Duodenal mucosa (tissue), 2 donors: ENCODE measurements around the gene ISOC2.

Experiments used
- H3K27ac ChIP-seq: one replicate; pipeline ENCODE4 v1.7.0; 2013; ENCODE audit warnings: low read depth, low read length
- H3K27me3 ChIP-seq, 2 donors: one replicate each; pipeline ENCODE4 v1.7.0; 2013; ENCODE audit warnings: low read length in 2 of 2, control low read depth in 1 of 2; ENCODE audit not compliant: insufficient read depth in 2 of 2, control insufficient read depth in 1 of 2
- H3K36me3 ChIP-seq, 2 donors: one replicate each; pipeline ENCODE4 v1.7.0; 2013; ENCODE audit warnings: low read length in 2 of 2, control low read depth in 1 of 2; ENCODE audit not compliant: insufficient read depth in 2 of 2, control insufficient read depth in 1 of 2
- H3K4me1 ChIP-seq, 2 donors: one replicate each; pipeline ENCODE4 v1.7.0; 2013; ENCODE audit warnings: low read length in 2 of 2, control low read depth in 1 of 2; ENCODE audit not compliant: insufficient read depth in 2 of 2, control insufficient read depth in 1 of 2
- H3K4me3 ChIP-seq, 2 donors: one replicate each; pipeline ENCODE4 v1.7.0; 2013; ENCODE audit warnings: low read length in 2 of 2, low read depth in 1 of 2
- H3K9ac ChIP-seq, 2 donors: one replicate each; pipeline ENCODE4 v1.7.0; 2013; ENCODE audit warnings: low read length in 2 of 2, low read depth in 1 of 2
- H3K9me3 ChIP-seq, 2 donors: one replicate each; pipeline ENCODE4 v1.7.0; 2013; ENCODE audit warnings: low read length in 2 of 2, control low read depth in 1 of 2; ENCODE audit not compliant: control insufficient read depth in 1 of 2

Gene ISOC2

GRCh38 chr19:55483706-55484592, 22.5 kb upstream of the ISOC2 start:
- peak overlapping the region in 1 of 2 donors; percentile 43 for H3K9ac ChIP-seq
- H3K4me3 ChIP-seq, result peak overlapping the region; percentile 40 to 69
- H3K27ac ChIP-seq, result no peak overlapping the region
- H3K4me1 ChIP-seq, result peaks cover 5 to 13% of the 10 kb centered on the region in 2 donors
- H3K36me3 ChIP-seq, result peaks cover 0 to 7% of the 10 kb centered on the region in 2 donors
- H3K9me3 ChIP-seq, result no peaks in the 10 kb centered on the region
- peaks cover 6 to 16% of the 10 kb centered on the region in 2 donors for H3K27me3 ChIP-seq

GRCh38 chr19:55482967-55483705, 21.7 kb upstream of the ISOC2 start:
- peaks cover 6 to 16% of the 10 kb centered on the region in 2 donors for H3K27me3 ChIP-seq
- peaks cover 0 to 7% of the 10 kb centered on the region in 2 donors for H3K36me3 ChIP-seq
- H3K9ac ChIP-seq, result no peak overlapping the region
- peaks cover 5 to 13% of the 10 kb centered on the region in 2 donors for H3K4me1 ChIP-seq
- no peaks in the 10 kb centered on the region for H3K9me3 ChIP-seq
- no peak overlapping the region for H3K27ac ChIP-seq
- H3K4me3 ChIP-seq, result no peak overlapping the region

- Histone ChIP-seq H3K36me3 (peaks cover 0 to 7% of the 10 kb centered on the region in 2 donors), H3K9me3 (no peaks in the 10 kb centered on the region), H3K9ac (no peak overlapping the region), H3K4me3 (no peak overlapping the region), H3K27me3 (peaks cover under 1 to 15% of the 10 kb centered on the region in 2 donors), H3K4me1 (peaks cover 5 to 20% of the 10 kb centered on the region in 2 donors), H3K27ac (no peak overlapping the region)
Measured at GRCh38 chr19:55482156-55482961, 20.9 kb upstream of the ISOC2 start.

GRCh38 chr19:55481794-55482155, 20.3 kb upstream of the ISOC2 start:
- H3K4me1 ChIP-seq, result peaks cover 5 to 20% of the 10 kb centered on the region in 2 donors
- no peak overlapping the region for H3K9ac ChIP-seq
- H3K9me3 ChIP-seq, result no peaks in the 10 kb centered on the region
- H3K36me3 ChIP-seq, result peaks cover 0 to 7% of the 10 kb centered on the region in 2 donors
- H3K27ac ChIP-seq, result no peak overlapping the region
- H3K4me3 ChIP-seq, result no peak overlapping the region
- peaks cover 0 to 9% of the 10 kb centered on the region in 2 donors for H3K27me3 ChIP-seq

GRCh38 chr19:55481148-55481793, 19.8 kb upstream of the ISOC2 start:
- Histone ChIP-seq H3K9ac (no peak overlapping the region), H3K9me3 (no peaks in the 10 kb centered on the region), H3K27me3 (peaks cover 0 to 7% of the 10 kb centered on the region in 2 donors), H3K4me1 (peaks cover 5 to 20% of the 10 kb centered on the region in 2 donors), H3K27ac (no peak overlapping the region), H3K4me3 (no peak overlapping the region), H3K36me3 (peaks cover 0 to 7% of the 10 kb centered on the region in 2 donors)

GRCh38 chr19:55479451-55480230, 18.2 kb upstream of the ISOC2 start:
- no peak overlapping the region for H3K4me3 ChIP-seq
- H3K9ac ChIP-seq, result no peak overlapping the region
- H3K9me3 ChIP-seq, result no peaks in the 10 kb centered on the region
- H3K4me1 ChIP-seq, result peaks cover 12 to 20% of the 10 kb centered on the region in 2 donors
- no peak overlapping the region for H3K27ac ChIP-seq
- peaks cover 0 to 2% of the 10 kb centered on the region in 2 donors for H3K27me3 ChIP-seq
- peaks cover 0 to 7% of the 10 kb centered on the region in 2 donors for H3K36me3 ChIP-seq

GRCh38 chr19:55479045-55479444, 17.6 kb upstream of the ISOC2 start:
- Histone ChIP-seq H3K9me3 (no peaks in the 10 kb centered on the region), H3K4me1 (peaks cover 6 to 14% of the 10 kb centered on the region in 2 donors), H3K27ac (no peak overlapping the region), H3K4me3 (no peak overlapping the region), H3K27me3 (no peaks in the 10 kb centered on the region), H3K36me3 (peaks cover 0 to 7% of the 10 kb centered on the region in 2 donors), H3K9ac (no peak overlapping the region)

GRCh38 chr19:55478364-55478763, 16.9 kb upstream of the ISOC2 start:
- Histone ChIP-seq H3K9me3 (no peaks in the 10 kb centered on the region), H3K4me3 (no peak overlapping the region), H3K9ac (no peak overlapping the region), H3K36me3 (peaks cover 0 to 7% of the 10 kb centered on the region in 2 donors), H3K27me3 (no peaks in the 10 kb centered on the region), H3K4me1 (peaks cover 6 to 12% of the 10 kb centered on the region in 2 donors), H3K27ac (no peak overlapping the region)

- no peaks in the 10 kb centered on the region for H3K9me3 ChIP-seq
- no peak overlapping the region for H3K27ac ChIP-seq
- H3K4me1 ChIP-seq, result peaks cover 6 to 12% of the 10 kb centered on the region in 2 donors
- no peak overlapping the region for H3K4me3 ChIP-seq
- H3K9ac ChIP-seq, result no peak overlapping the region
- peaks cover 0 to 5% of the 10 kb centered on the region in 2 donors for H3K36me3 ChIP-seq
- no peaks in the 10 kb centered on the region for H3K27me3 ChIP-seq
Measured at GRCh38 chr19:55477905-55478304, 16.5 kb upstream of the ISOC2 start.
